Measurements from ENCODE around the gene WDFY2.

Gene WDFY2

GRCh38 chr13:51776179-51776578 is 191.9 kb downstream of the WDFY2 start:
- no peak for DNase-seq

DNA sequence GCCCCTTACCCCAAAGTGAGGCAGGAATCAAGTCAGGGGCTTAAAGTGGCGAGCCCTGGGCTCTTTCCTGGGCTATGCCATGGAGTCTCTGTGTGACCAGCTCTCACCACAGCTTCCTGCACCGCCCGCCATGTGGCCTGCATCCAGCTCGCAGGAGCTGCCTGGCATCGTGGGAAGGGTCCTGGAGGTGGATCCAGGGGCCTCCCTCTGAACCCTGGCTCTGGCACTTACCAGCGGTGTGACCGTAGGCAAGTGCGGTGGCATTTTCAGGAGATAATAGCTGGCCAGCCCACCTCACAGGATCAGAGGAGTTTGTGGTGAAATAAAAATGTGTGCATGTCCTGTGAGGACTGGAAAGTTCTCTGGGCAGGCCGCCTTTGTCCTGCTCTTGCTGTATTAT is 193.7 kb downstream of the WDFY2 start:
- DNase-seq, result no peak

- DNase-seq, result peak; percentile 54
These were observed 194.1 kb downstream of the WDFY2 start for GRCh38 chr13:51778392-51778791.

DNA sequence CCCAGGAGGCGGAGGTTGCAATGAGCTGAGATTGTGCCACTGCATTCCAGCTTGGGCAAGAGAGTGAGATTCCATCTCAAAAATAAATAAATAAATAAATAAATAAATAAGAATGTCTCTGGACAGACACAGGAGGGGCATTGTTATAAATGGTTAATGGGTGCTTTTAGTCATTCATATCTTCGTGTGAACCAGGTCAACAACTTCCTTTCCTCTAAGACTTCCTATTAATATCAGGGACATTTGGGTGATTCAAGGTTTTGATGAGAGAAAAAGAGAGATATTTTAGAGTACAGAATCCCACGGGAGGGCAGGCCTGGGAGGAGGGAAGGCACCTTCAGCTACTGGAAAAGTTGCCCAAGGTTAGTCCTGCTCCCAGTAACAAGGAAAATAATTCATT is 195.8 kb downstream of the WDFY2 start:
- DNase-seq, result no peak

- DNase-seq, result no peak
These were observed 197.2 kb downstream of the WDFY2 start for GRCh38 chr13:51781246-51782022.

- DNase-seq, result peak; percentile 18
These were observed 197.9 kb downstream of the WDFY2 start for GRCh38 chr13:51782026-51782710.

DNA sequence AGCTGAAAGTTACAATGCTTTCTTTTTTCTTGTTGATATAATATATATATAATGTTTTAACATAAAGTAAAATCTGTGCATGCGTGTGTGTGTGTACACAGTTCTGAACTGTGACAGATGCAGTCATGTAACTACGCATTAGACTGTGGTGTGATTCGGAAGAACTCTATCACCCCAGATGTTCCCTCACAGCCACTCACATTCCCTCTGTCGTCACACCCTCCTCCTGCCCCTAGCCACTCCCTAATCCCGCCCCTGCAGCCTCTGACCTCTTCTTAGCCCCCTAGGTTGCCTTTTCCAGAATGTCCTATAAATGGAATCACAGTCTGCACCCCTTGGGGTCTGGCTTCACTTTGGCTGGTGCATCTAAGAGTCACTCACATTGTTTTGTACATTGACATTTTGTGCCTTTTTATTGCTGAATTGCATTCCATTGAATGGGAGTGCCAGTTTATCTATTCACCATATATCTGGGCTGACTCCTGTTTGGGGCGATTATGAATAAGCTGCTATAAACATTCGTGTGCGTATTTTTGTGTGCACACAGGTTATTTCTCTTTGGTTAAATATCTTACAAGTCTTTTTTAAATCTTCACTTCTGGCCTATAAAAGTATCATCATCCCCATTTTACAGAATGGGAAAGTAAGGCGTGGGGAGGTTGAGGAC is 199.3 kb downstream of the WDFY2 start:
- DNase-seq, result no peak

- no peak for DNase-seq
These were observed 199.8 kb downstream of the WDFY2 start for GRCh38 chr13:51784097-51784496.

DNA sequence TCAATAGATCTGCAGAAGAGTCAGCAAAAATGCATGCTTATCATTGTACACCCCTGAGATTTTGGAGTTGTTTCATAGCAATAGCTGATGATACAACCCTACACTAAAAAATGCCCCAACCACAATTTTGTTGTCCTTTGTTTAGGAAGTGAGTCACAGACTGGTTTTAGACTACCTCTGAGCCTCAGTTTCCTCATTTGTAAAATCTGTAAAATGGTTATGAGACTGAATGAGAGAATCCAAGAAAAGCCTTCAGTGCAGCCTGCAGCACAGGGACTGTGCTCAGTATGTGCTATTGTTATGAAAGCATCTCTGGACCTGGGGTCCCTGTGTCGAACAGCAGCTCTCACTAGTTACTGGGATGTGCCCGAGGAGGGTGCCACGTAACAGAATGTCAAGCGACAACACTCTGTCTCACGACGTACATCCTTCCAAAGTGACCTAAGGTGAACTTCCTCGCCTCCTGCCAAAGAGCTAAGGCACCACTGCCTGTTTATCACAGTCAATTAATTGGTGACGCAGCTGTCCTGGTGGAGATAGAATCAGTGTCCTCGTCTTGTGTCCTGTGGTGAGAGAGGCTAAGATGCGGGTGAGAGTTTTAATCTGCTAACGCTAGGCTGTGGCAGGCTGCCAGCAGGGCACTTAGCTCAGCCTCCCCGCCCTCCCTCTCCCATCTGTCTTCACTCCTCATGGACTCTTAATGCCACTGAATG is 201.6 kb downstream of the WDFY2 start:
- DNase-seq, result peak; percentile 91

GRCh38 chr13:51786425-51787265 is 202.4 kb downstream of the WDFY2 start:
- peak; percentile 22 for DNase-seq

GRCh38 chr13:51793570-51794271 is 209.5 kb downstream of the WDFY2 start:
- DNase-seq, result no peak

GRCh38 chr13:51794964-51795363 is 210.7 kb downstream of the WDFY2 start:
- DNase-seq, result peak; percentile 12

- no peak for DNase-seq
These were observed 211.2 kb downstream of the WDFY2 start for GRCh38 chr13:51795419-51795818.

DNA sequence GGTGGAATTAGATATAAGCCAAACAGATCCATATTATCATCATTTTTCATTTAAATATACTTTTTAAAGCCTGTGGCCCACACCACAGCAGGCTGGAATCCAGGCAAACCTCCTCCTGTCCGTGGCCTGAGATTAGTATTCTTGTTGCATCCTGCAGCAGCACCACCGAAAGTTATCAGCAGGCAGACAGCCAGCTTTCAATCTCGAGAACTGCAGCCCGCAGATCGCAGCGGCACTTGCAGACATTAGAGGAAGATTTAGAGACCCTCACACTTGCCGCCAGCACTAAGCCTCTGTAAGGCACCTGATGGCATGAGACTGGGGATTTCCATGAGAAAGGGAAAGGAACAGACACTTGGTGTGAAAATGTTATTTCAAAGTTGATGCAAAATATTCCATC is 212.3 kb downstream of the WDFY2 start:
- DNase-seq, result no peak

- DNase-seq, result peak; percentile 79
These were observed 213.6 kb downstream of the WDFY2 start for GRCh38 chr13:51797664-51798488.

DNA sequence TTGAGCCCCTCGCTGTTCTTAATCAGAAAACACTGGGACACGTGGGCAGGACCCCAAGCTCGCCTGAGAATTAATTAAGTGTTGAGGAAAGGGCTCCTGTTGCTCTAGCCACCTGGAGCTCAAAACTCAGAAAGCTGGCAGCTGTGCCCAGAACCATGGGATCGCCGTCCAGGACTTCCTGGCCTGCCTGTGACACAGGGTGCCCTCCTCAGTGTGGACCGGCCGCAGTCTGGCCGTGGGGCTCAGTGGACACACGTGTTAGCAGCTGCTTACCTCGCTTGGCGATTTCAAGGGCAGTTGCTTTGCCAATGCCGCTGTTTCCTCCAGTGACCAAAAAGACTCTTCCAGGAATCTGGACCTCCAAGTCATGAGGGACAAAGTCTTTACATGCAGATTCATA is 215.0 kb downstream of the WDFY2 start:
- no peak for DNase-seq

DNA sequence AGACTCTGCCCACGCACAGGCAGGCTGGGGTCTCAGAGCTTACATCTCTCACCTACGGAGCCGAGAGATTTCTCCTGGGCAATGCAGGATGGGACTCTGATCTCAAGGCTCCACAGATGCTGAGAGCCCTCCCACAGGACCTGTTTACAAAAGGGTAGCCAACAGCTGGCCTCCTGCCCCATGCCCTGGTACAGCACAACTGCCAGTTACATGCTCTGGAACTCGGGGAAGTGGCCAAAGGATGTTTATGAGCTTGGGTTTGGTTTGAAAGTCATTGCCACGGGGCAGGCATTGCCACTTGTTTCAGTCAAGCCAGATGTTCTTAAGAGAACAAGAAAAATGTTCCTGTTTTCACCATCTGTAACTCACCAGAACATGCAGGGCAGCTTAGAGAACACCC is 216.2 kb downstream of the WDFY2 start:
- DNase-seq, result no peak

- peak; percentile 33 for DNase-seq
These were observed 217.4 kb downstream of the WDFY2 start for GRCh38 chr13:51801631-51802099.

GRCh38 chr13:51802631-51803418 is 218.6 kb downstream of the WDFY2 start:
- no peak for DNase-seq
